HG03139 (cell line): ENCODE results near the gene TOLLIP.

Experiments
- ATAC-seq: cut with Tn5 transposase; IDR thresholded peaks from one replicate; pipeline ENCODE4 v1.9.1; 2021; ENCODE audit not compliant: unreplicated experiment

Gene TOLLIP

DNA sequence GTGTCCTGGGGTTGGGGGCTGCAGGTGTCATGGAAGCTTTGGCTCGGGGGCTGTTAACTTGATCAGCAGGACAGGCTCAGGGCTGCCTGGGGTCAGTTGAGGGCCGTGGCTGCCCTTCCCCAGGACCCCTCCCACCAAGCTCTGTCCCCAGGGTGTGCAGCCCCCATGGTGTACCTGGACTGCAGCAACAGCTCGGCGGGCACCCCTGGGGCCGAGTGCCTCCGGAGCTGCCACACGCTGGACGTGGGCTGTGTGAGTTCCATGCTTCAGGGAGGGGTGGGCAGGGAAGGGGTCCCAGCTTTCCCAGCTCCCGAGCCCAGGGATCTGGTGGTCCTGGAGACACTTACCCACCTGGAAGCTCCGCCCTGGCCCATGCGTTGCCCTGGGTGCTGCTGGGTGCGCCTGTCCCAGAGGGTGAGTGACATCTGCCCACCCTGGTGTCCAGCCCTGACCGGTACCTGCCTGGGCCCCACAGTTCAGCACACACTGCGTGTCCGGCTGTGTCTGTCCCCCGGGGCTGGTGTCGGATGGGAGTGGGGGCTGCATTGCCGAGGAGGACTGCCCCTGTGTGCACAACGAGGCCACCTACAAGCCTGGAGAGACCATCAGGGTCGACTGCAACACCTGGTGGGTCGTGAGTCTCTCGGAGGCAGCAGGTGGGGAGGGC, 75.2 kb downstream of the TOLLIP start:
- no peak for ATAC-seq

DNA sequence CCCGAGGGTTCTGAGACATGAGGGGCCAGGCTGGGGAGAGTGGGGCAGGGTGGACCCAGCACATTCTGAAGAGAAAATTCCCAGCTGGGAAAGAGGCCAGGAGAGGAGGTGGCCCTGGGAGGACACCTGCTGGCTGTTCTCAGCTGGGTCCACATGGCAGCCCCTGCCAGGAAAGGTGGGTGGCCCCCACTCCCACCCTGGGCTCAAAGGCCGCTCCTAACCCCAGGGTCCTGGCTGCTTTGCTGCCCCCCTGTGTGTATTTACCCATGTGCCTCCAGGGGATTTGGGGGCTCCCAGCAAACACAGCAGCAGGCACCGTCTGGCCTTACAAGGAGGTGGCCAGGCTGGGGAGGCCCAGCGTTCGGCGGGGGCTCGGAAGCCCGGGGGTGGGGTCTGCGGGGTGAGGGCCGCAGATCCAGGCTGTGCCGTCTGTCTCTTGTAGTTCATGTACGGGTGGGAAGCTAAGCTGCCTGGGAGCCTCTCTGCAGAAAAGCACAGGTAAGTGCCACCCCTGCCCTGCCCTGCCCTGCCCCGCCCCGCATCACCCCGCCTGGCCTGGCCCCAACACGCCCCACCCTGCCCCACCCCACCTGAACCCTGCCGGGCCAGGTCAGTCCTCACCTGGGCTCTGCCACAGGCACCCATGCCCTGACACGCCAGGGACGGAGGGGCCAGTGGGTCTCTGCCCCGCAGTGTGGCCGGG, 75.9 kb downstream of the TOLLIP start:
- ATAC-seq = no peak

DNA sequence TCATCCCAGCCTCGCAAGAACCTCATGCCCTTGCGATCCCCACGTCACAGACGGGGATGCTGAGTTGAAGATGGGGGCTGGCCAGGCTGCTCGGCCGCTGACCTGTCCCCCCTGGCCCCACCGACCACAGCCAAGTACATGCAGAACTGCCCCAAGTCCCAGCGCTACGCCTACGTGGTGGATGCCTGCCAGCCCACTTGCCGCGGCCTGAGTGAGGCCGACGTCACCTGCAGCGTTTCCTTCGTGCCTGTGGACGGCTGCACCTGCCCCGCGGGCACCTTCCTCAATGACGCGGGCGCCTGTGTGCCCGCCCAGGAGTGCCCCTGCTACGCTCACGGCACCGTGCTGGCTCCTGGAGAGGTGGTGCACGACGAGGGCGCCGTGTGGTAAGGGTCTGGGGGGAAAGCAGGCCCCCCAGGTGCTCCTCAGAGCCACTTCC, 76.5 kb downstream of the TOLLIP start:
- no peak for ATAC-seq

DNA sequence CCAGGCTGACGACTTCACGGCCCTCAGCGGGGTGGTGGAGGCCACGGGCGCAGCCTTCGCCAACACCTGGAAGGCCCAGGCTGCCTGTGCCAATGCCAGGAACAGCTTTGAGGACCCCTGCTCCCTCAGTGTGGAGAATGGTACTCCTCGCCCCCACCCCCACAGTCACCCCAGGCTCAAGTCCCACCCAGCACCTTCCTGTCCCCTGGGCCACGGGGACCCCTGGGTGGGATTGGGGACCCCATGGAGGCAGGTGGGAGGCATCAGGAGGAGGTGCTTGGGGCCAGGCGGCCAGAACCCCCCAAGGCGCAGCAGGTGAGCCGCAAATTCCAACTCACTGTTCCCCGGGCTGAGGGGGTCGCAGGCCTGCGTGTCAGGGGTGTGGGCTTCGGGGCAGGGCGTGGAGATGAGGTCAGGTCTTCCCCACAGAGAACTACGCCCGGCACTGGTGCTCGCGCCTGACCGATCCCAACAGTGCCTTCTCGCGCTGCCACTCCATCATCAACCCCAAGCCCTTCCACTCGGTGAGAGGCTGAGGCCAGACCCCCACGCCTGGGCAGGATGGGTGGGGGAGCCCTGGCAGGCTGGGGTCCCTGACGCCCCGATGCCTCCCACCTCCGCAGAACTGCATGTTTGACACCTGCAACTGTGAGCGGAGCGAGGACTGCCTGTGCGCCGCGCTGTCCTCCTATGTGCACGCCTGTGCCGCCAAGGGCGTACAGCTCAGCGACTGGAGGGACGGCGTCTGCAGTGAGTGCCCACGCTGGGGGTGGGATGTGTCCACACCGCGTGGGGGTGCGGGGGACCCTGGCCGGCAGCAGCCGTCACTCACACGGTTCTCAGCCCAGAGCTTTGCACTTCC, 77.2 kb downstream of the TOLLIP start:
- ATAC-seq = no peak

DNA sequence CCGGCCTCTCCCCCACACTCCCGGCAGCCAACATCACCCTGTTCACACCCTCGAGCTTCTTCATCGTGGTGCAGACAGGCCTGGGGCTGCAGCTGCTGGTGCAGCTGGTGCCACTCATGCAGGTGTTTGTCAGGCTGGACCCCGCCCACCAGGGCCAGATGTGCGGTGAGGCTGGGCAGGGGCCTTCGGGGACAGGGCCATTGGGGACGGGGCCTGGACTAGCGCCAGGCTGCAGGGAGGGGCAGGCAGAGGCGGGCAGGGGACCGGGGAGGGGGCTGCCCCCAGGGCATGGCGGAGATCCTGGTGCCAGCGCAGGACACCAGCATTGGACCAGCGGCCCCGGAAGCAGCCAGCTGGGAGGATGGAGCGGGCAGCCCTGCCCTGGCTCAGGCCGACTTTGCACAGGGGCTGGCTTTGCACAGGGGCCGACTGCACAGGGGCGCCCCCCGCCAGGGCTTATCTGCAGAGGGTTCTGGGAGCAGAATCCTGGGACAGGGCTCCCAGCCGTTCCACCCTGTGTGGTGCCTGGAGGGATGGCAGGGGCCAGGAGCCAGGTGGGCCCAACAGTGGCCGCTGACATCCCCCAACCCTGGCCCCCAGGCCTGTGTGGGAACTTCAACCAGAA, 77.9 kb downstream of the TOLLIP start:
- no peak for ATAC-seq

DNA sequence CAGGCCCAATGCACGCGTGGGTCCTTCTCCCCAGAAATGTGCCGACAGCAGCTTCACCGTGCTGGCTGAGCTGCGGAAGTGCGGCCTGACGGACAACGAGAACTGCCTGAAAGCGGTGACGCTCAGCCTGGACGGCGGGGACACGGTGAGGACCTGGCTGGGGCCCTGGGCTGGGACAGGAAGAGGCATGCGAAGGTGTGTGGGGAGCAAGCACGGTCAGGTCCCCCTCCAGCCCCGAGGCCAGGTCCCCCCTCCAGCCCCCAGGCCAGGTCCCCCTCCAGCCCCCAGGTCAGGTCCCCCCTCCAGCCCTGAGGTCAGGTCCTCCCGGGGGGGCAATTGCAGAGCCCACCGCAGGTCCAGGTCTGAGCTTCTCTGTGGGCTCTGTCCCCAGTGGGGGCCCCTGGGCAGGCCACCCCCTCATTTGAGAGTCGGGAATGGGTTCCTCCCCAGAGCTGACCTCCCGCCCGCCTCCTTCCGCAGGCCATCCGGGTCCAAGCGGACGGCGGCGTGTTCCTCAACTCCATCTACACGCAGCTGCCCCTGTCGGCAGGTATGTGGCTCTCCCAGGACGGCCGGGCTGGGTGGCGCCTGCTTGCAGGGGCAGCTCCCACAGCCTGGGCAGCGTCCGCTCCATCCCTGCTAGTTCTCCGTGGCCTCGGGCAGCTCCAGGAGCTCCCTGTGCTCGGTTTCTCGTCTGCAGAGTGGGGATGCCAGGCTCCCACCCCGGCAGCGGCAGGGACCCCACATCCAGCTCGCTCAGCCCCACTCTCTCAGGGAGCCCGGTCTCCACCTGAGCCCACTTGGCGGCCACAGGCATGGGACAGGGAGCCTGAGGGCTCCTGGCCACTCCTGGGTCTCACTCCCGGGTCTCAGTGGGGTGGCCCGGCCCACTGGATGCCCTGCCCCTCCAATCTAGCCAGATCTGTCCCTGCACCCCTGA, 78.7 kb downstream of the TOLLIP start:
- no peak for ATAC-seq

DNA sequence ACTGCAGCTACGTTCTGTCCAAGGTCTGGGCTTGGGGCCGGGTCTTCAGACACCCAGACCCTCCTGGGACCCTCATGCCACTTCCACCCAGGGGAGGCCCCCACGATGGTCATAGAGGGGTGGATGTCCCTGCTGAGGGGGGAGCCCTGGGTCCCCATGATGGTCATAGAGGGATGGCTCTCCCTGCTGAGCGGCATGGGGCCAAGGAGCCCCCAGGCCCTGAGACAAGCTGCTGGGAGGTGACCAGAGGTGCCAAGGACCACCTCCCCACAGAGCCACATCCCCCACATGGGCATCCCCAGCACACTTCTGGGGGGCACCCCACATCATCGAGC, 79.3 kb downstream of the TOLLIP start:
- ATAC-seq = no peak

DNA sequence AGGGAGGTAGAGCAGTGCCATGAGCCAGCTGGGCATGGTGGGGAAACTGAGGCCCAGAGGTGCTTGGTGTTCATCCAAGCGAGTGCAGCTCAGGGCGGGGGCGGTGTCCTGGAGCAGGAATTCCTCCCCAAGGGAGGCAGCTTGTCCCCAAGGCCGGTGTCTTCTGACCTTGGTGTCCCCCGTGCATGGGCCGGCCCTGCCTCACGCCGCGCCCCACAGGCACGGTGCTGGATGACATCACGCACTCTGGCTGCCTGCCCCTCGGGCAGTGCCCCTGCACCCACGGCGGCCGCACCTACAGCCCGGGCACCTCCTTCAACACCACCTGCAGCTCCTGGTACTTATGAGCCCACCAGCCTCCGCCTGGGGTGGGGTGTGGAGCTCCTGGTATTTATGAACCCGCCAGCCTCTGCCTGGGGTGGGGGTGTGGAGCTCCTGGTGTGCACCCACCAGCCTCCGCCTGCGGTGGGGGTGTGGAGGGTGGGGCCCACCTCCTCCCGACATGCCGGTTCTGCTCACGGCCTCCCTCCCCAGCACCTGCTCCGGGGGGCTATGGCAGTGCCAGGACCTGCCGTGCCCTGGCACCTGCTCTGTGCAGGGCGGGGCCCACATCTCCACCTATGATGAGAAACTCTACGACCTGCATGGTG, 79.8 kb downstream of the TOLLIP start:
- ATAC-seq = no peak

DNA sequence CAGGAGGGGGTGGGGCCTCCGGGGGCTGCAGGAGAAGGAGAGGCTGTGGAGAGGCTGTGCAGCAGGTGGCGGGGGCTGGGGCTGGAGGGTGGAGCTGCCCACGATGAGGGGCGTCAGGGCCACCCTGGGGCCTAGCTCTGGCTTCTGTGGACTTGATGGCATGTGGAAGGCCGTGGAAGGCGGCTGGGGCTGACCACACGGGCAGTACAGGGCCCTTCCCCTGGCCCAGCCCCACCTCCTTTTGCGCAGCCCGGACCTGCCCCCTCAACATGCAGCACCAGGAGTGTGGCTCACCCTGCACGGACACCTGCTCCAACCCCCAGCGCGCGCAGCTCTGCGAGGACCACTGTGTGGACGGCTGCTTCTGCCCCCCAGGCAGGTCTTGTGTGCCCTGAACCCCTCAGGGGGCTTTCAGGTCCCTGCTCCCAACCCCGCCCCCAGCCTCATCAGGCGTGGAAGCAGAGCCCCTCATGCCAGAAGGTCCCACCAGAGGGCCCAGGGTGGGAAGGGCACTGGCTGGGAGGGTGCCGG, 80.4 kb downstream of the TOLLIP start:
- no peak for ATAC-seq

DNA sequence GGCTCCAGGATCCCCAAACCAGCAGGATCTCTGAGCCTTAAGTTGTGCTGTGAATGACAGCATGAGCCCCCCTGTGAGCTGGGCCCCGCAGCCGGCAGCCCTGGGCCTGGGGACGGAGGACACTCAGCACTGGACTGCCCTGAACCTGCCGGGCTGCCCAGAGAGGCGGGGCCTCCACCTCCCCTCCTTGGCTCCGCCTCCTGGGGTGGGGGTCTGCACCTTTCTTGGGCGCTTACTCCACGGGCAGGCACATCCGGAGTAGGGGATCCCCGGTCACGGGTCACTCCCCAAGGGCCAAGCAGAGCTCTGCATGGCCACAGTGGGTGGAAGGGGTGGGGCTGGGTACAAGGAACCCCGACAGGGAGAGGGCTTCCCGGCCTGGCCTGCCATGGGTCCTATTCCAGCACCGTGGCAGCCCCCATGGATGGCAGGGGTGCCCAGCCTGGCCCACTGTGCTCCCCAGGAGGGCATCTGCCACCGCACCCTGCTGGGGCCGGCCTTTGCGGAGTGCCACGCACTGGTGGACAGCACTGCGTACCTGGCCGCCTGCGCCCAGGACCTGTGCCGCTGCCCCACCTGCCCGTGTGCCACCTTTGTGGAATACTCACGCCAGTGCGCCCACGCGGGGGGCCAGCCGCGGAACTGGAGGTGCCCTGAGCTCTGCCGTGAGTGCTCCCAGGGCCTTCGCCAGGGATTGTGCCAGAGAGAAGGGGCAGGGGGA, 81.2 kb downstream of the TOLLIP start:
- no peak for ATAC-seq

DNA sequence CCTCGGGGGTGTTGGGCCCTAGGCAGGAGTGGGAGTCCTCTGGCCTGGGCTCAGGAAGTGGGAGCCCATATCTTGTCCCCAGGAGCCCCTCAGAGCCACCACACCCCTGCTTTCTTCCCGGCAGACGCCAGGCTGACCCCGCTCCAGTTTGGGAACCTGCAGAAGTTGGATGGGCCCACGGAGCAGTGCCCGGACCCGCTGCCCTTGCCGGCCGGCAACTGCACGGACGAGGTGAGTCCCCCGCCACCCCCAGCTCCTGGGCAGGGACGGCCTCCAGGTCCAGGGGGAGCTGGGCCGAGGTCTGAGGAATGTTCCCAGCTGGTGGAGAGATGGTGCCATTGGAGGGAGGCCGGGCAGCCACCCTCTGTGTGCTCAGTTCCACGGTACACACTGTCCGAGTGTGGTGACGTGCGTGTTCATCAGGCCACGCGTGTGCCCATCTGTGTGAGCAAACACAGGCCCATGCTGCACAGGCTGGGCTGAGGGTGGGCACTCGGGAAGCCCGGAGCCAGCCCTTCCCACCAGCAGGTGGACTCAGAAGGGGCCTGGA, 81.8 kb downstream of the TOLLIP start:
- ATAC-seq = no peak

DNA sequence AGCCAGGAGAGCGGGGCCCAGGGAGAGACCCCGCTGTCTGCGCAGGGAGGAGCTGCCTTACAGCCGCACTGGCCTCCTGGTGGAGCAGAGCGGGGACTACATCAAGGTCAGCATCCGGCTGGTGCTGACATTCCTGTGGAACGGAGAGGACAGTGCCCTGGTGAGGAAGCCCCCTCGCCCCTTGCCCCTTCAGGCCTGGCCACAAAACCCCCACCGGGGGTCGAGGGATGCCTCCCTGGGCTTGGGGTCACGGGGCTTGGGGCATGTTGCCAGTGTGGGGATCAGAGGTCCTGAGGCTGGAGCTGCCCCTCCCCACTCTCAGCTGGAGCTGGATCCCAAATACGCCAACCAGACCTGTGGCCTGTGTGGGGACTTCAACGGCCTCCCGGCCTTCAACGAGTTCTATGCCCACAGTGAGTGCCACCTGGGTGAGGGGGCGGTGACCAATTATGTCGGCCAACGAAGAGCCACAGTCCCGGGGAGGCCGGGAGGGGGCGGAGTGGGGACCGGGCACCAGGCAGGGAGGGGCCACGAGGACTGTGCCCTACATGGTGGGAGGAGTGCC, 82.4 kb downstream of the TOLLIP start:
- ATAC-seq = no peak

DNA sequence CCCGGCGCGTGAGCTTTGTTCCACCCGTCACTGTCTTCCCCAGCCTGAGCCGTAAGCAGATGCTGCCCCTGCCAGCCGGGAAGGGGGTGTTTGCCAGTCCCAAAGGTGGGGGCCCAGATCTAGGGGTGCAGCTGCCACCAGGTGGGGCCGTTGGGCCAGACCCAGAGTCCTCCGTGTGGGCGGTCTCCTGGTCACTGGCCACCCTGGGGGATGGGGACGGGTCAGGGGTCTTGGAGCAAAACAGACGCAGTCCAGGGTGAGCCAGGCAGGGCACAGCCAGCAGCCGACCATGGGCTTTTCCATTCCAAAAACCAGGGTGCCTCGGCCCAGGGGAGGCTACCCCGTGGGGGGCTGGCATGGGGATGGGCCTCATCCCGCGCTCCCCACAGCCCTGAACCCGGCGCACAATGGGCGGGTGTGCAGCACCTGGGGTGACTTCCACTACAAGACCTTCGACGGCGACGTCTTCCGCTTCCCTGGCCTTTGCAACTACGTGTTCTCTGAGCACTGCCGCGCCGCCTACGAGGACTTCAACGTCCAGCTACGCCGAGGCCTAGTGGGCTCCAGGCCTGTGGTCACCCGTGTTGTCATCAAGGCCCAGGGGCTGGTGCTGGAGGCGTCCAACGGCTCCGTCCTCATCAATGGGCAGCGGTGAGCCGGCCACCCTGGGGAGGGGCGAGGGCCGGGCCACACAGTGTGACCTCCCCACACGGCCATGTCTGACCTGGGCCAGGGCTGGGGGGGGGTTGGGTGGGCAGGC, 83.0 kb downstream of the TOLLIP start:
- no peak for ATAC-seq

DNA sequence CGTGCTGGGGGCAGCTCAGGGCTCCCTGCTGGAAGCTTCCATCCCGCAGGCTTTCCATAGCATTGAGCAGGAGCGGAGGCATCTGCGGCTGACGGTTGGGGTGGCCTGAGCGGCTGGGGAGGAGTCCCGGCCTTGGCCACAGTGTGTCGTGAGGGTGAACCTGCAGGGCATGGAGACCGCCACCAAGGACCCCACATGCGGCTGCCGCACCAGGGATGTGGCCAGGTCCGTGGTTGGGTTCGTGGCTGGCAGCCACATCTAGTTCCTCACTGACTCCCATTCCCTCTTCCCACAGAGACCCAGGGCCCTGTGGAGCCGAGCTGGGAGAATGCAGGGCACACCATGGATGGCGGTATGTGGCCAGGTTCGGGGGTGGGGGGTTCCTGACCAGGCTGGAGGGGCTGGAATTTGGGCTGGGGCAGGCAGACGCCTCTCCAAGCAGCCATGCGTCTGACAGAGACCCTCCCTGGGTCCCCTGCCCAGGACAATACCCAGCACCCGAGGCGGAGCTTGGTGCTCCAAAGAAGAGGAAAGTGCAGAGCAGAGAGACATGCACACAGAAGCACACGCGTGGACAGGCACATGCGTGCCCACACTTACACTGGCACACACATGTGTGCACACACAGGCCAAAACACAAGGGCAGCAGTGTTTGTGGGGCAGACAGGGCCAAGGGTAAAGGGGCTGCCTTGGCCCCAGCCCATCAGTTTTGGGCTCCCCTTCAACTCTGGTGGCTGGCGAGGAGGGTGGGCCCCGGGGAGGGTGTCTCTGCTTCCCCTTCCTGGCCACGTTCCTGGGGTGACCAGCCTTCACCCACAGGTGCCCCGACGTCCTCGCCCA, 83.8 kb downstream of the TOLLIP start:
- ATAC-seq = no peak

DNA sequence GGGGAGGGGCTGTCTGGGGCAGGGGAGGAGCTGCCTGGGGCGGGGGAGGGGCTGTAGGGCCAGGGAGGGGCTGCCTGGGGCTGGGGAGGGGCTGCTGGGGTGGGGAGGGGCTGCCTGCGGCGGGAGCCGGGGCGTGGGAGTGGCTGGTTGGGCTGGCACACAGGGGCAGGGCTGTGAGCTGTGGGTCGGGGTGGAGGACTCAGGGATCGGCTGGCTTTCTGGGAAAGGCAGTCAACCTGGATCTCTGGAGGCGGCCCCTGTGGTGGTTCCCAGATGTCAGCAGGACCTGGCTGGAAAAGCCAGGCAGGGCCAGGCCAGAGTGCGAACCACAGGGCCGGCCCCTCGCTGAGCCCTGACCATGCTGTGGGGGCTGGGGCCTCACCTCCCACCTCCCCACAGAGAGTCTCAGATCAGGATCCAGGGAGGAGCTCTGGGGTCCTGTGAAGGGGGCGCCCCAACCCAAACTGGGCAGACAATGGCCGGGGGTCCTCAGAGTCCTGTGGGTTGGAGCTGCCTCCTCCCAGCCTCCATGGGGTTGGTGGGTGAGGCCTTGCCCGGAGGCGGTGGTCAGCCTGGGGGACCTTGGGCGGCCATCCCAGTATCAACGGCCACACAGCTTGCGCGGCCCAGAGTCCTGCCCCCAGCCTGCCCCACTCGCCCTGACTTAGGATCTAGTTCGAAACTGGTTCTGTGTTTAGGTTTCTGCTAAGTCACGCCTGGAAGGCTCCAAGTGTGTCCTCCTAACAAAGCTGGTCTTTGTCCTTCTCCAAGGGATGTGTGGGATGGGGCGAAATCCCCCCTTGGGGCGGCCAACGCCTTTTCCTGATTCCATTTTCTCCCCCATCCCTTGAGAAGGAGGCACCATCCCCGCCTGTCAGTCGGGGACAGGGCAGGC, 84.7 kb downstream of the TOLLIP start:
- no peak for ATAC-seq
